GM13977 (cell line): ENCODE results near the gene TIMM44.

ENCODE experiments used
- DNase-seq: peaks from one replicate; pipeline ENCODE4 v3.0.0; 2012; ENCODE audit warnings: low spot score
- in situ Hi-C: fragments of 300-500 bp; cut with MboI; formaldehyde crosslinking; loops from one replicate; pipeline ENCODE4 v1.12.0; 2022; ENCODE audit warnings: low sequenced_read_pairs, low pct_unique_long_range_greater_than_20kb, mixed read lengths, inconsistent platforms; ENCODE audit not compliant: unreplicated experiment
- TF ChIP-seq, protein P1 (sequence below): IDR thresholded peaks from 2 replicates; pipeline ENCODE4 v1.5.1; 2012; ENCODE audit warnings: mild to moderate bottlenecking, control low read depth; ENCODE audit not compliant: insufficient read depth; ENCODE audit errors: extremely low read depth, missing control alignments

TIMM44 gene

DNA sequence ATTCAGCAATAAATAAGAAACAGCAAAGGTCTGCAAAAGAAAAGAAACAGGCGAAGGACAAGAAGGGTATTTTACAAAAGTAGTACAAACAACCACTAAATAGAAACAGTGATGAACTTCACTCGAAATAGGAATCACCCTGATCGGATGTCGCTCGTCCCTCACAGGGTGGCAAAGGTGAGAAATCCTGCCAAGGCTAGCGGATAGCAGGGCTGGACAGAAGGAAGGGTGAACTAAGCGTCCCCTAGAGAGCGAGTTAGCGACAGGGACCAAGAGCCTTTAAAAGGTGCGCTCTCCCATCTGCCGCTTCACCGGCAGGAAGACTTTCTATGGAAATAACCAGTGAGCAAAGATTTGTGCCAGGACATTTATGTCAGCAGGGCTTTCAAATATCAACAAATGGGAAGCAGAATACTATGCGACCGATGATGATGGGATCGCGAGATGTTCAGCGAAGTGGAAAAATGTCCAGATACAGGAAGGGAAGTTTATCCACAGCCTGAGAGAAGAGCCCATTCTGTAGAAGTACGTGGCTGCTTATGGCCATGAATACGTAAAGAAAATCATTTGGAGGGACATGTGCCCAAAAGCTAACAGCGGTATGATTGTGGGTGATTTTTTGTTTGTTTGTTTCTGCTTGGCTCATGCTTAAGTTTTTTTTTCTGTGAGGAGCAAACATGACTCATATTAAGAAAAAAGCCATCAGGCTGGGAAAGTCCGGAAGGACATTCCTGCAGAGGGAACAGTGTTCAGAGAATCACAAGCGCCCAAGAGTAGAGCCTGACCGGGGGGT lies 43.1 kb upstream of the TIMM44 start:
- TF ChIP-seq, protein P1, sequence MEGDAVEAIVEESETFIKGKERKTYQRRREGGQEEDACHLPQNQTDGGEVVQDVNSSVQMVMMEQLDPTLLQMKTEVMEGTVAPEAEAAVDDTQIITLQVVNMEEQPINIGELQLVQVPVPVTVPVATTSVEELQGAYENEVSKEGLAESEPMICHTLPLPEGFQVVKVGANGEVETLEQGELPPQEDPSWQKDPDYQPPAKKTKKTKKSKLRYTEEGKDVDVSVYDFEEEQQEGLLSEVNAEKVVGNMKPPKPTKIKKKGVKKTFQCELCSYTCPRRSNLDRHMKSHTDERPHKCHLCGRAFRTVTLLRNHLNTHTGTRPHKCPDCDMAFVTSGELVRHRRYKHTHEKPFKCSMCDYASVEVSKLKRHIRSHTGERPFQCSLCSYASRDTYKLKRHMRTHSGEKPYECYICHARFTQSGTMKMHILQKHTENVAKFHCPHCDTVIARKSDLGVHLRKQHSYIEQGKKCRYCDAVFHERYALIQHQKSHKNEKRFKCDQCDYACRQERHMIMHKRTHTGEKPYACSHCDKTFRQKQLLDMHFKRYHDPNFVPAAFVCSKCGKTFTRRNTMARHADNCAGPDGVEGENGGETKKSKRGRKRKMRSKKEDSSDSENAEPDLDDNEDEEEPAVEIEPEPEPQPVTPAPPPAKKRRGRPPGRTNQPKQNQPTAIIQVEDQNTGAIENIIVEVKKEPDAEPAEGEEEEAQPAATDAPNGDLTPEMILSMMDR: no peak
- in situ Hi-C loops: no loop called here
- no peak for DNase-seq

DNA sequence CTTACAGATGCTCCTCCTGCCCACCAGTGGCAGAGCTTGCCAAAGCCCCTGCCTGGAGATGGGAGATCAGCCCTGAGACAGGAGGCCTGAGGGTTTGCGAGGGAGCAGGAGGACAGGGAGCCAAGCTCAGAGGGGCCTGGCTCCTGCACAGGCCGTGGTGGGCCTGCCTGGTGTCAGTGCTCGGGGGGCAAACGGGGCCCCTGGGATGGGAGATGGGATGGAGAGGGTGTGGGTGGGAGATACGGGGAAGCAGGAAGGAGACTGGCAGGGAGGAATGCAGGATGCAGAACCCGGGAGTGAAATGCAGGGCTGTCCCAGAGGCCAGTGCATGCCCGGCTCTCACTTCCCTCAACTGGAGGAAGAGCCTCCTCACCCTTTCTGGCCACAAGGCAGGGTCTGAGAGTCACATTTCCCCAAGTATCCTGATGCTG lies 42.0 kb upstream of the TIMM44 start:
- in situ Hi-C loops: no loop called here
- TF ChIP-seq, protein P1: no peak
- DNase-seq: no peak

DNA sequence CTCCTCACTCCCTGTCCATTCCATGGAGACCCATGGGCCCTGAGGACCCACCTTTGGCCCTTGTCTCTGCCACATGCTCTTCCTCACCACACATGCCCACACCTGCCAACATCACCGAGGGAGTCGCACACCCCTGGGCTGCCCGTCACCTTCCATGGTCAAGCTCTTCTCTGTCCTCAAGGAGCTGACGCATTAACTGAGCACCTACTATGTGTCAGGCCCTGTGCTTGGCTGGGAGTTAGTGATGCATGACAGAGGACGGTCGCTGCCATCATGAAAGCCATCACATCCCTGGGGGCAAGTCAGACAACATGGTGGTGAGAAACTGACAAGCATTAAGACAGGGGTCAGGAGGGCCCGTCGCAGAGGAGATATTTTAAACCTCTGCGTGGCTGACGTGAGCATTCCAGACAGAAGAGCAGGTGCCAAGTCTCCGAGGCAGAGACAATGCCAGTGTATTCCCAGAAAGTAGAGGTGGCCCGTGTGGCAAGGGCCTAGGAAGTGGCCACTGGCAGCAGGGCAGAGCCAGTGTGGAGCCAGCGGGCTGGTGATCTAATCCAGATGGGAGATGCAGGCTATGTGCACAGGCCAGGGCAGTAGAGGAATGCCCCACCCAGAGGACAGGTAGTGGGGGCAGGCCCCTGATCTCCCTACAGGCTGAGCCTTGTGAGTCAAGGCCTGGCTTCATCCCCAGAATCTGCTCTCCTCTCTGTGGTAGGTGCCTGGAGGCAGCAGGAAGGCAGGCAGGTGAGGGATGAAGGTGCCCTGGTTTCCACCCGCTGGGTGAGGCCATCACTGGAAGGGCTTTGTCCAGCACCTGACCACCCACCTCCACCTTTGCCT lies 40.8 kb upstream of the TIMM44 start:
- DNase-seq: no peak
- in situ Hi-C loops: no loop called here
- TF ChIP-seq, protein P1: no peak

DNA sequence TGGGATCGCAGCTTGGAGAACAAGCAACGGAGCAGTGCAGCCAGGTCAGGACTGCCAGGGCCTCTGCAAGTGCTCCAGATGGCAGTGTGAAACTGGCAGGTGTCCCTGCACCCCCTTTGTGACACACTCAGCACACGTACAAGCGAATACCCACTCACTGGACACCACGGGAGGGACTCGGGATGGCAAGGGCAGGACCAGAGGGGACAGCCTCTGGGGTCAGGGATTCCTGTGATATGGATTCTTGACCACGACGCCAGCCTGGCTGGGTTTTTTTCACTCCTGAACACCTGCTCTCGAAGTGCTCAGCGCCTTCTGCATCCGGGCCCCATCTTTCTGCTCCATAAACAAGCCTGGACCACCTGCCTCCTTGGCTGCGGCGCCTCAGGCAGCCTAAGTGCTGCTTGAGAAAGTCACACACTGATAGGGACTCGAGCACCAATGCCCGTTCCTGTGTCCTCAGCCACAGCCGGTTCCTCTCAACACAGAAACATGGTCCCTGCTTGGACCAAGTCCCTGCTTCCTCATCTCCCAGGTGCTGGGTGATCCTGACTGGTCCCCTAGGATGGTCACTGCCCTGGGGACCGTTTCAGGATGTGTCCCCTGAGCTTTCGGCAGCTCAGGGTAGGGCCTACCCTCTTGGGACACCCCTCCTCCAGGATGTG lies 40.0 kb upstream of the TIMM44 start:
- TF ChIP-seq, protein P1: no peak
- in situ Hi-C loops: no loop called here
- no peak for DNase-seq

DNA sequence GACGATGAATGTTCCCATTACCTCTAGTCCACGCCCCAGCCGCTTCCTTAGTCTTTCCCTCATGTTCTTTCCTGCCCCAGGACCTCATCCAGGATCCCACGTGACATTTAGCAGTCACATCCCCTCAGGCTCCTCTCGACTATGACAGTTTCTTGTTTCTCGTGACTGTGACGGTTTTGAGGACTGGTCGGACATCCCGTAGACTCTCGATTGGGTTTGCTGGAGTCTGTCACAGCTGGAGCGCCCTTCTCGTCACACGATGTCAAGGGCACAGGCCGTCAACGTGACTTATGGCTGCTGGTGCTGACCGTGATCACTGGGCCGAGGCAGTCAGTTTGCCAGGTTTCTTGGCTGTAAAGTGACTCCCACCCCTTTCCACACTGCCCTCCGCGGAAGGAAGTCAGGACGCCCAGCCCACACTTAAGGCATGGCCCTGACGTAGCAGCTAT lies 39.2 kb upstream of the TIMM44 start:
- in situ Hi-C loops: no loop called here
- no peak for DNase-seq
- TF ChIP-seq, protein P1: no peak

DNA sequence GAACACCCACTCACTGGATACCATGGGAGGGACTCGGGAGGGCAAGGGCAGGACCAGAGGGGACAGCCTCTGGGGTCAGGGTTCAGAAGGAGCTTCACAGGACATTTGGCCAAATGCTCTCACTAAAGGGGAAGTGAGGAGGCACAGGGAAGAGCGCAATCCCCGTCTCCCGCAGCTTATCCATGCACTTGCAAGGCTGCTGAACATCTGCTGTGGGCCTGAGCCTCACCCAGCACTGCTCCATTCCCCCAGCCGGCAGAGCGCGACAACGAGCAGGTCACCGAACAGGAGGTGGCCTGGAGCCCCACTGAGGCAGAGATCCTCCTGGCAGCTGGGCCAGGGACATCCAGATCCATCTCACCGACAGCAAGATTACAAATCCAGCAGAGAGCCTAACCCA lies 38.6 kb upstream of the TIMM44 start:
- in situ Hi-C loops: no loop called here
- TF ChIP-seq, protein P1: no peak
- no peak for DNase-seq
